GM19372 (cell line): ENCODE measurements around the gene CRTAP.
"Not testable (repeated sequence)": the region's sequence is repeated elsewhere in the genome, so short reads cannot be mapped to it uniquely, and the experiment has no call there.

Experiments
- ATAC-seq: cut with Tn5 transposase; IDR thresholded peaks from one replicate; pipeline ENCODE4 v1.9.1; 2021; ENCODE audit warnings: mild to moderate bottlenecking, low read depth, moderate library complexity; ENCODE audit not compliant: unreplicated experiment

The CRTAP gene

DNA sequence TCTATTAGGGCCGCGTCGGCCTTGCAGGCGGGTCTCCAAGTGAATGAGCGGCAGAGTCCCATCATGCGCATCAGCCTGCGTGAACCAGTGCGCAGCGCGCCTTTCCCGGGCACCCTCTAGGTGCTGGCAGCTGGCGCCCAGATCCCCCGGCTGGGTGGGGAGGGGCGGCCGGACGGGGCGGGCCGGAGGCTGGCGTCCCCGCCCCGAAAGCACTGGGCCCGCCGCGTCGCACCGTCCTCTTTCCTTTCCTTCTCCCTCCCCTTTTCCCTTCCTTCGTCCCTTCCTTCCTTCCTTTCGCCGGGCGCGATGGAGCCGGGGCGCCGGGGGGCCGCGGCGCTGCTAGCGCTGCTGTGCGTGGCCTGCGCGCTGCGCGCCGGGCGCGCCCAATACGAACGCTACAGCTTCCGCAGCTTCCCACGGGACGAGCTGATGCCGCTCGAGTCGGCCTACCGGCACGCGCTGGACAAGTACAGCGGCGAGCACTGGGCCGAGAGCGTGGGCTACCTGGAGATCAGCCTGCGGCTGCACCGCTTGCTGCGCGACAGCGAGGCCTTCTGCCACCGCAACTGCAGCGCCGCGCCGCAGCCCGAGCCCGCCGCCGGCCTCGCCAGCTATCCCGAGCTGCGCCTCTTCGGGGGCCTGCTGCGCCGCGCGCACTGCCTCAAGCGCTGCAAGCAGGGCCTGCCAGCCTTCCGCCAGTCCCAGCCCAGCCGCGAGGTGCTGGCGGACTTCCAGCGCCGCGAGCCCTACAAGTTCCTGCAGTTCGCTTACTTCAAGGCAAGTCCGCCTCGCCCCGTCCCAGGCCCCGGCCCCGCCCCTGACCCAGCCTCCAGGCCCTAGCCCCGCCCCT is at the start of gene CRTAP:
Gene CRTAP (plus strand): TSS at position 243 of the 850 bp plus-strand sequence. CDS start 64 bp downstream, at position 307.
- ATAC-seq, result peak; percentile 78

DNA sequence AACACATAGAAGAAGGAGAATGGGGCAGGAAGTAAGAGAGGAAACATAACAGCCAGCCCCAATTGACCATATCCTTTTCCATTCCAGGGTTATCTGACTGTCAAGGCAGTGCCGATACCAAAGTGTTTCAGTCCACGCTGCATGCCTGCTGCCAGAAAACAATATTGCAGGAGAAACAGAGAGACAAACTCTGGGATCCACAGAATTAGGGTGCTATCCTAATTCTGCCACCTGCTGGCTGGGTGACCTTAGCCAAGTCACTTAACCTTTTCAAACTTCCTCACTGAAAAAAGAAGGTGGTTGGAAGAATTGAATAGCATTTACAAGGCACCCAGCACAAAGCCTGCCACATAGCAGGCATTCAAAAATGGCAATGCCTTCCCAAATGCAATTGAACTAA is 48.9 kb upstream of the CRTAP start:
- ATAC-seq, result no peak

GRCh38 chr3:33067484-33067883 is 46.3 kb upstream of the CRTAP start:
- no peak for ATAC-seq

DNA sequence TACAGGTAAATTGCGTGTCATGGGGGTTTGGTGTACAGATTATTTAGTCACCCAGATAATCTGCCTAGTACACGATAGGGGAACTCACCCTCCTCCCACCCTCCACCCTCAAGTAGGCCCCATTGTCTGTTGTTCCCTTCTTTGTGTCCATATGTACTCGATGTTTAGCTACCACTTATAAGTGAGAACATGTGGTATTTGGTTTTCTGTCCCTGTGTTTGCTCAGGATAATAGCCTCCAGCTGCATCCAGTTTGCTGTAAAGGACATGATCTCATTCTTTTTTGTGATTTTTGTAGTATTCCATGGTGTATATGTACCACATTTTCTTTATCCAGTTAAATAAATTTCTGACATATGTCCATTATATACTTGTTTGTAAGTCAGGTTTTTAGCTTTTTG is 44.0 kb upstream of the CRTAP start:
- not testable (repeated sequence) for ATAC-seq

DNA sequence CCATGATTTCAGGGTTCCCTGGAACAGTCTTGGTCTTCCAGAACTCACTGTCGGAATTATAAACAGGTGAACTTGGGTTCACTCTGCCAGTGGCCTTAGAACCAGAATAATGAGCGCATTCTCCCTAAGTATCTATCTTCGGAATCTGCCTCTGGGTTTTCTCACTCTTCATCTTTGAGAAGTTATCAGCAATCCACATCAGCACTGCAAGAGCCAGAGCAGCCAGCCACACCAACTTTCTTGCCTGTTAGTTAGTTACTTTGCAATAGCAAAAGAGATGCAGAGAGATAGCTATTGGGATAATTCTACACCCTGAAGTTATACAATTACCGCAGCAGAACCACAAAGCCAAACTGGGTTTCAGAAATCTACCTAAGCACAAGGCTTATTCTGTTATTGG is 42.6 kb upstream of the CRTAP start:
- ATAC-seq, result no peak

GRCh38 chr3:33071946-33072345 is 41.9 kb upstream of the CRTAP start:
- ATAC-seq, result no peak

GRCh38 chr3:33074217-33075067 is 39.4 kb upstream of the CRTAP start:
- ATAC-seq, result no peak

DNA sequence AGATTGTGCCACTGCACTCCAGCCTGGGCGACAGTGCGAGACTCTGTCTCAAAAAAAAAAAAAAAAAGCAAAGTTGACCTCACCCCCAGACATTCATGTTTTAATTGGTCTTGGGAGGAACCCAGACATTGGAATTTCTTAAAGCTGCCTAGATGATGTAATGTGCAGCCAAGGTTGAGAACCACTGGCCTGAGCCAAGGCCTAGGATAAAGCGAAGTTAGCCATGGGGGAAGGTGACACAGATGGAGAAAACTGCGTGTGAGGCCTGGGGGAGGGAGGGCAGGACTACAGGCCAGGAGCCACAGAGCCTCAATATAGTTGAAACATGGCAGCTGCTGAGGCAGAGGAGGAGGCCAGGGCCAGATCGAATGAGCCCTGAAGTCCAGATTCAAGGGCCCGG is 37.8 kb upstream of the CRTAP start:
- ATAC-seq, result no peak

- ATAC-seq, result no peak
These were observed 36.9 kb upstream of the CRTAP start for GRCh38 chr3:33076952-33077351.

DNA sequence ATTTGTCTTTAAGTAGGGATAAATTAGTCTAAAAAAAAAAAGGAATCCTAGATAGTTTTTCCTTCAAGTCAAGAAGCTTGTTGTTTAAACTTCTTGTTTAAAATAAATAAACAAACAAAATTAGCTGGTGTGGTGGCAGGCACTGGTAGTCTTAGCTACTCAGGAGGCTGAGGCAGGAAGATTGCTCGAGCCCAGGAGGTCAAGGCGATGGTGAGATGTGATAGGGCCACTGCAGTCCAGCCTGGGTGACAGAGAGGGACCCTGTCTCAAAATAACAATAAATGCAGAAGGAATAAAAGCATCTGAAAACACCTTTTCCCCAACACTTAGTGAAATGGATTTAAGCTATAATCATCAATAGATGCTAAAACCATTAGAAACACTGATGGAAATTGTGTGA is 35.8 kb upstream of the CRTAP start:
- no peak for ATAC-seq

GRCh38 chr3:33079813-33080212 is 34.0 kb upstream of the CRTAP start:
- not testable (repeated sequence) for ATAC-seq

GRCh38 chr3:33081812-33082211 is 32.0 kb upstream of the CRTAP start:
- ATAC-seq, result no peak

DNA sequence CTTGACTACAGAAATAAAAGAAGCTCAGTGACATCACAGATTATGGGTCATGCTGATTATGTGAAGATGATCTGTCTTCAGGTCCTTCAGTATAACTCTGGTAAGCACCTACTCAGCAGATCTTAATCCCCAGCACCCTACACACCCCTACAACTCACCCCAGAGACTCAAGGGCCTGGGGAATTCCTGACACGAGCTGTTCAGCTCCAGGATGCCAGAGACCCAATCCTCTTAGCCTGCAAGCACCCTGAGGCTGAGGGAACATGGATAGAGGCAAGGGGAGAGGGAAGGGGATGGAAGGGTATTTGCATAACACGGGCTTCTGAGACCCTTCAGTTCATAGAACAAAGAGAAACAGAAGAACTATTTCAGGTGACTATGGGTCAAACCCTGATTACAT is 29.9 kb upstream of the CRTAP start:
- no peak for ATAC-seq

DNA sequence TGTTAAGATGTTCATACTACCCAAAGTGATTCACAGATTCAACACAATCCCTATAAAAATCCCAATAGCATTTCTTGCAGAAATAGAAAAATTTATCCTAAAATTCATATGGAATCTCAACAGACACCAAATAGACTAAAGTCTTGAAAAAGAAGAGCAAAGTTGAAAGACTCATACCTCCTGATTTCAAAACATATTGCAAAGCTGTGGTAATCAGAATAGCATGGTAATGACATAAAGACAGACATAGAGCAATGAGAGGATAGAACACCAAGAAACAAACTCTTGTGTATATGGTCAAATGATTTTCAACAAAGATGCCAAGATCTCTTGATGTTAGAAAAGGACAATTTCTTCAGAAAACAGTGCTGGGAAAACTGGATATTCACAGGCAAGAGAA is 25.1 kb upstream of the CRTAP start:
- ATAC-seq, result no peak

- ATAC-seq, result peak; percentile 84
These were observed 24.3 kb upstream of the CRTAP start for GRCh38 chr3:33089515-33089914.

DNA sequence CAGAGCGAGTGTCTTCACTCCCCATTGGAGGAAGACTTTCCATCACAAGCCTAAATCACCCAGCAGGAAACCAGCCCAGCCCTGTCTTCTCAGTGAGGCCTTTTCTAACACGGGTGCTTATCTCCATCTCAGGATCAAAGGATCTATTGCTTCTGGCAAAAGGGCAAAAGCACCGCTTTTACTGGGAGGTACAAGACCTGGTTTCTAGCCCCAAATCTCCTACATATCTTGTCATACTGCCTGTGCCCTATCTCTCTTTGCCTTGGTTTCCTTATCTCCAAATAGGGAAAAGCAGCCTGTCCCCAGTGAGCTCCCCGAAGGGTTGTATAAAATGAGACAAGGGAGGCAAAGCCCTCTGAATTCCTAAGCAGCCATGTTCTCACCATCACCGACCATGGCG is 22.1 kb upstream of the CRTAP start:
- ATAC-seq, result no peak

GRCh38 chr3:33092496-33093254 is 21.1 kb upstream of the CRTAP start:
- no peak for ATAC-seq

- no peak for ATAC-seq
These were observed 20.0 kb upstream of the CRTAP start for GRCh38 chr3:33093847-33094246.

- ATAC-seq, result no peak
These were observed 18.4 kb upstream of the CRTAP start for GRCh38 chr3:33095436-33095835.

- peak; percentile 40 for ATAC-seq
These were observed 17.5 kb upstream of the CRTAP start for GRCh38 chr3:33096093-33096868.
